MCF 10A (cell line): ENCODE measurements around the gene C6. TPM values are rescaled to one million over a fixed set of nuclear protein-coding genes. Genes with fewer than 3 reads are reported as not detected.

Source experiments
- BruUV-seq: library from RNA; stranded (reverse); fragments of 400-500 nt; replicated peaks from 2 replicates; lab custom pipeline; 2021; lab: Mats Ljungman, UMichigan
- CTCF ChIA-PET: fragments of 300-600 bp; sonication (Branson Sonifier 250); formaldehyde crosslinking; extraction: SDS; loops from one replicate; lab custom pipeline; 2021; ENCODE audit warnings: antibody characterized with exemption, inconsistent platforms; lab: Yijun Ruan, JAX
- POLR2A ChIA-PET: fragments of 300-600, 350-650 bp; sonication (Branson Sonifier 250); formaldehyde crosslinking; extraction: SDS; loops from one replicate; lab custom pipeline; 2020; ENCODE audit warnings: antibody characterized with exemption, inconsistent platforms; lab: Yijun Ruan, JAX
- DNase-seq: peaks from one replicate; pipeline ENCODE4 v3.0.0-alpha.2; 2018; ENCODE audit not compliant: unreplicated experiment
- H3K27ac Mint-ChIP-seq: one replicate; pipeline ENCODE4 v1.8.0; 2022; ENCODE audit warnings: mild to moderate bottlenecking, low read depth, mixed read lengths; ENCODE audit not compliant: unreplicated experiment
- H3K27me3 Mint-ChIP-seq: one replicate; pipeline ENCODE4 v1.8.0; 2022; ENCODE audit warnings: mixed read lengths; ENCODE audit not compliant: insufficient read depth, unreplicated experiment
- H3K36me3 Mint-ChIP-seq: one replicate; pipeline ENCODE4 v1.8.0; 2022; ENCODE audit warnings: mild to moderate bottlenecking, moderate library complexity, mixed read lengths; ENCODE audit not compliant: insufficient read depth, unreplicated experiment
- H3K4me1 Mint-ChIP-seq: one replicate; pipeline ENCODE4 v1.8.0; 2022; ENCODE audit warnings: mixed read lengths; ENCODE audit not compliant: insufficient read depth, unreplicated experiment
- H3K4me3 Mint-ChIP-seq: one replicate; pipeline ENCODE4 v1.8.0; 2022; ENCODE audit warnings: mild to moderate bottlenecking, moderate library complexity, mixed read lengths; ENCODE audit not compliant: unreplicated experiment
- H3K9me3 Mint-ChIP-seq: one replicate; pipeline ENCODE4 v1.8.0; 2022; ENCODE audit warnings: mixed read lengths; ENCODE audit not compliant: unreplicated experiment
- CTCF ChIP-seq: fragments of 200-600 bp; IDR thresholded peaks from one replicate; pipeline ENCODE4 v1.8.0; 2022; ENCODE audit warnings: antibody characterized with exemption, mild to moderate bottlenecking; ENCODE audit not compliant: unreplicated experiment
- intact Hi-C: fragments of 100-400 bp; cut with micrococcal nuclease; formaldehyde crosslinking; loops from 2 replicates; pipeline ENCODE4 v1.14.1; 2022
- total RNA-seq: library from RNA; stranded (reverse); gene quantifications from 2 replicates; pipeline ENCODE4 v1.2.3, GENCODE V29; 2022

Gene C6
- total RNA-seq, 1 experiment from 2014 or later = not detected

- no peaks in the 10 kb centered on the region for H3K27me3 Mint-ChIP-seq
- ChIA-PET POLR2A (no interaction called here), CTCF (interaction anchor here (0.9 kb wide), 1 partner anchor 252 kb away, joined by 4 read pairs; no protein-coding TSS in a partner anchor)
- TF ChIP-seq CTCF = no peak
- no TSS peak for BruUV-seq
- peaks cover 5% of the 10 kb centered on the region for H3K9me3 Mint-ChIP-seq
- no peak overlapping the region for H3K4me3 Mint-ChIP-seq
- DNase-seq = peak; percentile 84
- H3K4me1 Mint-ChIP-seq = peaks cover 12% of the 10 kb centered on the region
- intact Hi-C loops = no loop called here
- no peak overlapping the region for H3K27ac Mint-ChIP-seq
- no peaks in the 10 kb centered on the region for H3K36me3 Mint-ChIP-seq
Measured at GRCh38 chr5:41156739-41157138, 56.6 kb downstream of the C6 start.

- no peak overlapping the region for H3K27ac Mint-ChIP-seq
- intact Hi-C loops = no loop called here
- CTCF ChIA-PET = no interaction called here
- no peak for TF ChIP-seq CTCF
- POLR2A ChIA-PET = no interaction called here
- H3K36me3 Mint-ChIP-seq = no peaks in the 10 kb centered on the region
- DNase-seq = no peak
- H3K27me3 Mint-ChIP-seq = peaks cover 19% of the 10 kb centered on the region
- no peak overlapping the region for H3K4me3 Mint-ChIP-seq
- H3K9me3 Mint-ChIP-seq = peaks cover 5% of the 10 kb centered on the region
- no TSS peak for BruUV-seq
- H3K4me1 Mint-ChIP-seq = peaks cover 12% of the 10 kb centered on the region
Measured at GRCh38 chr5:41154491-41154890, 58.8 kb downstream of the C6 start.

GRCh38 chr5:41151564-41151963 is 61.8 kb downstream of the C6 start:
- Mint-ChIP-seq H3K4me3 (no peak overlapping the region), H3K36me3 (no peaks in the 10 kb centered on the region), H3K27me3 (peaks cover 19% of the 10 kb centered on the region), H3K4me1 (peaks cover 8% of the 10 kb centered on the region), H3K9me3 (peaks cover 5% of the 10 kb centered on the region), H3K27ac (peak overlapping the region; percentile 16)
- CTCF ChIA-PET = interaction anchor here (0.6 kb wide), 1 partner anchor 231 kb away, joined by 3 read pairs; no protein-coding TSS in a partner anchor
- no peak for DNase-seq
- TF ChIP-seq CTCF = no peak
- POLR2A ChIA-PET = interaction anchor here (0.6 kb wide), 1 partner anchor 519 kb away, joined by 6 read pairs; no protein-coding TSS in a partner anchor
- intact Hi-C loops = no loop called here
- BruUV-seq = no TSS peak

- TF ChIP-seq CTCF = no peak
- intact Hi-C loops = no loop called here
- BruUV-seq = no TSS peak
- Mint-ChIP-seq H3K4me1 (no peaks in the 10 kb centered on the region), H3K27me3 (peaks cover 19% of the 10 kb centered on the region), H3K36me3 (no peaks in the 10 kb centered on the region), H3K4me3 (no peak overlapping the region), H3K9me3 (peaks cover 5% of the 10 kb centered on the region), H3K27ac (no peak overlapping the region)
- ChIA-PET POLR2A (interaction anchor here (0.6 kb wide), 1 partner anchor 9 kb away, joined by 3 read pairs; no protein-coding TSS in a partner anchor), CTCF (interaction anchor here (0.9 kb wide), 1 partner anchor 25 kb away, joined by 4 read pairs; no protein-coding TSS in a partner anchor)
- DNase-seq = no peak
Measured at GRCh38 chr5:41148448-41148847, 64.9 kb downstream of the C6 start.
